Thyroid gland (tissue), 4 donors: Measurements from ENCODE around the gene AFF2.

ENCODE experiments used
- CTCF ChIP-seq, 6 experiments: fragments of 200-600 bp in 3 of 6; fragments of 450-650 bp in 3 of 6; sonication (generic) in 3 of 6; IDR thresholded peaks; one replicate each; pipeline ENCODE4 v1.5.1; 2016 to 2019; ENCODE audit warnings: antibody characterized with exemption in 6 of 6, mild to moderate bottlenecking in 2 of 6, inconsistent platforms in 1 of 6, moderate library complexity in 1 of 6
- POLR2A ChIP-seq, 2 donors: fragments of 450-650 bp; IDR thresholded peaks; one replicate each; pipeline ENCODE4 v1.6.1; 2017; ENCODE audit warnings: antibody characterized with exemption in 2 of 2, mild to moderate bottlenecking in 2 of 2, moderate library complexity in 1 of 2

- TF ChIP-seq POLR2A (IDR thresholded peaks at IDR 0.05) (no peak), CTCF (IDR thresholded peaks at IDR 0.05) (no peak)
These were observed 263.5 kb downstream of the AFF2 start for GRCh38 chrX:148763896-148764295.
